Left ventricle myocardium inferior (tissue), 1 donor: Measurements from ENCODE around the gene IFNK. TPM values are rescaled to one million over a fixed set of nuclear protein-coding genes. Genes with fewer than 3 reads are reported as not detected.

ENCODE experiments used
- DNase-seq: peaks from one replicate; pipeline ENCODE4 v3.0.0-alpha.2; 2020
- H3K27ac ChIP-seq: fragments of 200-600 bp; replicated peaks from 2 replicates; pipeline ENCODE4 v1.8.0; 2021
- H3K27me3 ChIP-seq: fragments of 200-600 bp; 2 replicates; pipeline ENCODE4 v1.8.0; 2021; ENCODE audit warnings: low read depth
- H3K36me3 ChIP-seq: fragments of 200-600 bp; 2 replicates; pipeline ENCODE4 v1.8.0; 2021
- H3K4me1 ChIP-seq: fragments of 200-600 bp; 2 replicates; pipeline ENCODE4 v1.8.0; 2021
- H3K4me3 ChIP-seq: fragments of 200-600 bp; 2 replicates; pipeline ENCODE4 v1.8.0; 2021; ENCODE audit warnings: mild to moderate bottlenecking, moderate library complexity
- H3K9me3 ChIP-seq: fragments of 200-600 bp; replicated peaks from 2 replicates; pipeline ENCODE4 v1.8.0; 2021
- intact Hi-C: fragments of 100-400 bp; cut with micrococcal nuclease; formaldehyde crosslinking; loops from one replicate; pipeline ENCODE4 v1.11.0; 2022
- total RNA-seq: library from RNA; stranded (reverse); fragmentation: NEBNext Ultra II Directional; extraction: Animal tissue kit (Norgen Biotek cat#: 25700); gene quantifications from one replicate; pipeline ENCODE4 v1.2.1, GENCODE V29; 2021
- TF ChIP-seq, protein P1 (sequence below): fragments of 200-600 bp; IDR thresholded peaks from 2 replicates; pipeline ENCODE4 v1.8.0; 2021; ENCODE audit warnings: antibody characterized with exemption, mild to moderate bottlenecking, borderline replicate concordance
- donor health status: DM: no; HTN: yes; CAD: no; lungs with severe emphysema.

Gene IFNK
- total RNA-seq, 1 donor from 2014 or later = not detected

DNA sequence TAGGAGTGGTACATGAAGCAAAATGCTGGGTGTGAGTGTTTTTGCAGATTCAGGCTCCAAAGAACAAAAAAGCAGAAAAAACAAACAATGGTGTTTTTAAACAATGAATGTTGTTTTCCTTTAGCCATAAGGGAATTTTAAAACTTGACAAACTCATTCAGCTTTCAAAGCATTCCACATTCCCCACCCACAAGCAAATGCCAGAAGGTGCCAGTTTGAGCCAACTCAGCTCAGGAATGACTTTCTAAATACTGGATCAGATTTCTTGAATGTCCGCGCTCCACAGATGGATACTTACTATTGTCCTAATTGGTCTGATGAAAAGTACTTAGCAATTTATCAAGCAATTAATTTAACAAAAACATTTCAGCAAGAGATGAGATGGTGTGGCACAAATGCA lies 18.4 kb downstream of the IFNK start:
- Histone ChIP-seq H3K36me3 (peaks cover 31% of the 10 kb centered on the region), H3K27me3 (no peaks in the 10 kb centered on the region), H3K4me3 (no peak overlapping the region), H3K9me3 (no peaks in the 10 kb centered on the region), H3K4me1 (peaks cover 45% of the 10 kb centered on the region), H3K27ac (no peak overlapping the region)
- TF ChIP-seq, protein P1, sequence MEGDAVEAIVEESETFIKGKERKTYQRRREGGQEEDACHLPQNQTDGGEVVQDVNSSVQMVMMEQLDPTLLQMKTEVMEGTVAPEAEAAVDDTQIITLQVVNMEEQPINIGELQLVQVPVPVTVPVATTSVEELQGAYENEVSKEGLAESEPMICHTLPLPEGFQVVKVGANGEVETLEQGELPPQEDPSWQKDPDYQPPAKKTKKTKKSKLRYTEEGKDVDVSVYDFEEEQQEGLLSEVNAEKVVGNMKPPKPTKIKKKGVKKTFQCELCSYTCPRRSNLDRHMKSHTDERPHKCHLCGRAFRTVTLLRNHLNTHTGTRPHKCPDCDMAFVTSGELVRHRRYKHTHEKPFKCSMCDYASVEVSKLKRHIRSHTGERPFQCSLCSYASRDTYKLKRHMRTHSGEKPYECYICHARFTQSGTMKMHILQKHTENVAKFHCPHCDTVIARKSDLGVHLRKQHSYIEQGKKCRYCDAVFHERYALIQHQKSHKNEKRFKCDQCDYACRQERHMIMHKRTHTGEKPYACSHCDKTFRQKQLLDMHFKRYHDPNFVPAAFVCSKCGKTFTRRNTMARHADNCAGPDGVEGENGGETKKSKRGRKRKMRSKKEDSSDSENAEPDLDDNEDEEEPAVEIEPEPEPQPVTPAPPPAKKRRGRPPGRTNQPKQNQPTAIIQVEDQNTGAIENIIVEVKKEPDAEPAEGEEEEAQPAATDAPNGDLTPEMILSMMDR = no peak
- no peak for DNase-seq
- intact Hi-C loops = no loop called here

DNA sequence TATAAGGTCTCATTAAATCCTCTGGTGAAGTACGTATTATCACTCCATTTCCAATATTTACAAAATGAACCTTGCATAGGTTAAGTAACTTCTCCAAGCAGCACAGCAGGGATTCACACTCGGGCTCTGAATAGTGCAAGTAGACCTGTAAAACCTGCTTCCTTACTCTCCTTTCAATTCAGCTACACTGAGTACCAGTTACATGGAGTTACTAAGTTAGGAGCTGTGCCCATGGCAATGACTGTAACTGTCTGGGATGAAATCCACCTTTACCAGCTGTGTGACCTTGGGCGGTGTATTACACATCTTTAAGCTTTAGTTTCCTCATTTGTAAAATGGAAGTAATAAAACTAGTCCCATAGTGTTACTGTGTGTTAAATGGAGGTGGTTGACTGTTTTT lies 21.4 kb downstream of the IFNK start:
- H3K9me3 ChIP-seq = no peaks in the 10 kb centered on the region
- no peak for DNase-seq
- TF ChIP-seq, protein P1 = no peak
- H3K27me3 ChIP-seq = no peaks in the 10 kb centered on the region
- intact Hi-C loops = no loop called here
- peaks cover 45% of the 10 kb centered on the region for H3K36me3 ChIP-seq
- H3K4me3 ChIP-seq = no peak overlapping the region
- H3K4me1 ChIP-seq = peaks cover 23% of the 10 kb centered on the region
- no peak overlapping the region for H3K27ac ChIP-seq

DNA sequence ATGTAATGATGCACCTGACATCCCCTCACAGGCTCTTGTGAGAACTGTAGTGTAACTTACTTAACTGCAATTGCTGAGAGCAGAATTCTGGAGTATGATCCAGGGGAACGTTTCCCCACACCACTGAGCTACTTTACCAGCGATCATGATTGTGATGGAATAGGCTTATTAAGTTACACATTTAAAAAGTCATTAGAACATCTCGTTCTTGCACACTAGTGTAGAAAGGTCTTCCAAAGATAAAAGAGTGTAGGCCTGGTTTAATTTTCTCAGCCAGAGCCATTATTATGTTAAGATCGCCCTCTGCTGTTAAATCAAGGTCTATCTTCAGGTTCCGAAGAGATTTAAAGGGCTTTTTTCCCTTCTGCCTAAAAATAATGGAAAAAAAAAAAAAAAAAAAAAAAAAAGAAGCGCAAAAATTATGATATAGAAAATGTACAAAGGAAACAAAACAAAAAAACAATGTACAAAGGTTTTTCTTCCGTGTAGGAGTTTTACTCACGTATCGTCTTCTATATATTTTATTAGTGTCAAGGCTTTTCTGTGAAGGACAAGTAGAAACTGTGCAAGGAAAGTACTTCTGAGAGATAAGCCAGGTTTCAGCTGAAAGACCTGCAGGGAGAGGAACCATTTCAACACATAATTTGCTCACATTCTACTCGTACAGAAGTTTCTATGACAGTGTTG lies 24.1 kb downstream of the IFNK start:
- H3K4me1 ChIP-seq = peaks cover 13% of the 10 kb centered on the region
- H3K27me3 ChIP-seq = no peaks in the 10 kb centered on the region
- DNase-seq = no peak
- intact Hi-C loops = loop anchor here (2.0 kb wide), 1 partner anchor 215 kb away; no protein-coding TSS in a partner anchor
- H3K4me3 ChIP-seq = no peak overlapping the region
- H3K27ac ChIP-seq = peak overlapping the region; percentile 48
- no peaks in the 10 kb centered on the region for H3K9me3 ChIP-seq
- TF ChIP-seq, protein P1 = peak; percentile 64
- H3K36me3 ChIP-seq = peaks cover 66% of the 10 kb centered on the region

DNA sequence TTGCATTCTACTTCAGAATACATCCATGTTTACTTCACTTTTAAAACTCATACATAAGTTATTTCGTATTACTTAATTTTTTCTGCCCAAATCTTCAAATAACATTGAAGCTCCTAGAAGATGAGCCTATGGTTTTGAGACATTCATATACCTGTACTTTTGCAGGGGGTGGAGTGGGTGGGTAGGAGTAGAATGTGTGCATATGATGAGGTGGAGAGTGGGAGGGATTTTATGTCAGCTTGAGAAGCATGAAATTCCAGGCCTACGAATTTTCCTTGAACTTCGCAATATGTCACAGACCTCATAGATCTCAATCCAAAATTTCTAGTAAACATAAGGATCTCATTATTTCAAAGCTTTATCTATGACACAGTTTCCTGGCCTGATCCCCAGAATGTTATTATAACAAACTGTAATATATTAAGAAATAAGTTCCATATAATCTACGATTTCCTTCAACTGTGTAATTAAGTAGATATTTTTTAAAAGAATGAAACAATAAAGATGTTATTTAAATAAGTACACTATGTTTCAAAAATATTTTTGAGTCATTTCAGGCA lies 25.2 kb downstream of the IFNK start:
- no peaks in the 10 kb centered on the region for H3K27me3 ChIP-seq
- H3K4me3 ChIP-seq = no peak overlapping the region
- H3K9me3 ChIP-seq = no peaks in the 10 kb centered on the region
- H3K4me1 ChIP-seq = peaks cover 11% of the 10 kb centered on the region
- H3K27ac ChIP-seq = no peak overlapping the region
- intact Hi-C loops = loop anchor here (2.0 kb wide), 1 partner anchor 216 kb away; no protein-coding TSS in a partner anchor
- TF ChIP-seq, protein P1 = no peak
- peaks cover 66% of the 10 kb centered on the region for H3K36me3 ChIP-seq
- DNase-seq = no peak

DNA sequence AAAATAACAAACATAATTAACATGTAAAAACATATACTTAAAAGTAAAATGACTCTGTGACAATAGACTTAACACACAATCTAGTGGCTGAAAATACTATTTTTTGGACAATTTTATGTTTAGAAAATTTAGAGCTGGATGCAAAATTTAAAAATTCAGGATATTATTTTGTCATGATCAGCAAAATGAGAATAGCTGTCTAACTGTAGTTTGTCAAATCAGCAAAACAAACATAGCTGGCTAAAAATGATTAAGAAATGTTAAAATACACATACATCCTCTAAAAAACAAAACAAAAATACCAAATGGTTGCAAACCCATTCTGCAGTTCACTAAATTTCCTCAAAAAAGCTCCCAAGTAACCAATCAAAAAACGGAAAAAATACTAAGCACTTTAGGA lies 30.6 kb downstream of the IFNK start:
- H3K27ac ChIP-seq = no peak overlapping the region
- no peak overlapping the region for H3K4me3 ChIP-seq
- DNase-seq = no peak
- intact Hi-C loops = no loop called here
- TF ChIP-seq, protein P1 = no peak
- H3K36me3 ChIP-seq = peaks cover 96% of the 10 kb centered on the region
- H3K27me3 ChIP-seq = no peaks in the 10 kb centered on the region
- H3K9me3 ChIP-seq = no peaks in the 10 kb centered on the region
- no peaks in the 10 kb centered on the region for H3K4me1 ChIP-seq
